Measurements from ENCODE around the gene MYO7B. TPM values are rescaled to one million over a fixed set of nuclear protein-coding genes. Genes with fewer than 3 reads are reported as not detected.
"Not testable (repeated sequence)": the region's sequence is repeated elsewhere in the genome, so short reads cannot be mapped to it uniquely, and the experiment has no call there.

MYO7B gene
- total RNA-seq, 1 donor = 0.18 TPM

- no peak for DNase-seq (ENCODE audit: low read depth)
- TF ChIP-seq CTCF (IDR thresholded peaks at IDR 0.05; ENCODE audit: insufficient read depth, low read length) = no peak
Measured at GRCh38 chr2:127527001-127527804, 8.3 kb upstream of the MYO7B start.

DNA sequence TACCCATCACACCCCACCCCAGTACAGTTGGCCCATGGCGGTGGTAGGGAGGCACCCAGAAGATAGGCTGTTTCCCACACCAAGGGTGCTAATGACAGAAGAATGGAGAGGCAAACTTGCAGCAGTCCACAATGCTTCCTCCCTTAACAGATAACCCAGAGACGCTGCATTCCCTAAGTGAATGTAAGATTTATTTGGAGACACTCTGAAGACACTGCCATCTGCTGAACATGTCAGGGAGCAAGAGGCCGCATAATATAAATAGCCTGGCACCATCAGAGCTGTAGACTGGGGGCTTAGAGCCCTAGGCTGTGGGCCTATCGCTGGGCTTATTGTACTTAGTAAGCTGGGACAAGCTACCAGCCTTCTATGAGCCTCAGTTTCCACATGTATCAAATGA lies 7.0 kb upstream of the MYO7B start:
- H3K4me3 ChIP-seq (ENCODE audit: low read depth, low read length) = no peak overlapping the region
- no peak for DNase-seq (ENCODE audit: low read depth)
- no peak for TF ChIP-seq CTCF (IDR thresholded peaks at IDR 0.05; ENCODE audit: insufficient read depth, low read length)

More at GRCh38 chr2:127527001-127527804, 8.3 kb upstream of the MYO7B start:
- H3K4me3 ChIP-seq (ENCODE audit: low read depth, low read length) = peak overlapping the region; percentile 90

- DNase-seq (ENCODE audit: low read depth); H3K4me3 ChIP-seq (ENCODE audit: low read depth, low read length): not testable (repeated sequence)
Measured at GRCh38 chr2:127529416-127529815, 6.1 kb upstream of the MYO7B start.

- DNase-seq (ENCODE audit: low read depth) = no peak
- TF ChIP-seq CTCF (IDR thresholded peaks at IDR 0.05; ENCODE audit: insufficient read depth, low read length) = no peak
- H3K4me3 ChIP-seq (ENCODE audit: low read depth, low read length) = no peak overlapping the region
Measured at GRCh38 chr2:127530245-127531140, 5.0 kb upstream of the MYO7B start.

- H3K4me3 ChIP-seq (ENCODE audit: low read depth, low read length) = no peak overlapping the region
- TF ChIP-seq CTCF (IDR thresholded peaks at IDR 0.05; ENCODE audit: insufficient read depth, low read length) = no peak
- DNase-seq (ENCODE audit: low read depth) = no peak
Measured at GRCh38 chr2:127531221-127531648, 4.2 kb upstream of the MYO7B start.

DNA sequence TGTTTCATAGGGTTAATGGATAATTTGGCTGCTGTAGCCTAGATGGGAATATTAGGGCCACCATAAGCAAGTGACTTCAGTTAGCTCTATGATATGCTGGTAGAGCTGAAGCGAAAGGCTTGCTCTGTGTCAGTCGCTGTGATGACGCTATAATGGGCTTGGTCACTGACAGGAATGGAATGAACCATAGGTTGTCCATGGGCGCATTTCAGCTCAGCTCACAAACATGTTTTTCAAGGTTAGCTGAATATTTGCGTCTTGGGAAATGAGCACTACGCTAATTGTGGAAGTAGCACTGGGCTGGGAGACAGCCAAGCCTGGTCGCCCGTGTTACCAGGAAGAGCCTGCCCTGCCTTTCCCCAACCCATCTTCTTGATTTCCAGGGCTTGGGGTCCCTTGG lies 3.2 kb upstream of the MYO7B start:
- DNase-seq (ENCODE audit: low read depth) = no peak
- TF ChIP-seq CTCF (IDR thresholded peaks at IDR 0.05; ENCODE audit: insufficient read depth, low read length) = no peak
- no peak overlapping the region for H3K4me3 ChIP-seq (ENCODE audit: low read depth, low read length)

GRCh38 chr2:127535918-127536317 lies 435 bp downstream of the MYO7B start:
- TF ChIP-seq CTCF (IDR thresholded peaks at IDR 0.05; ENCODE audit: insufficient read depth, low read length) = no peak

More at GRCh38 chr2:127535918-127536317, 435 bp downstream of the MYO7B start:
- H3K4me3 ChIP-seq (ENCODE audit: low read depth, low read length) = no peak overlapping the region
- DNase-seq (ENCODE audit: low read depth) = no peak
